Measurements from ENCODE around the gene AMIGO3. TPM values are rescaled to one million over a fixed set of nuclear protein-coding genes. Genes with fewer than 3 reads are reported as not detected.
"Not testable (repeated sequence)": the region's sequence is repeated elsewhere in the genome, so short reads cannot be mapped to it uniquely, and the experiment has no call there.

The AMIGO3 gene
- total RNA-seq, 1 donor from 2014 or later: not detected

- DNase-seq (ENCODE audit: low read depth): no peak
These were observed 7.3 kb downstream of the AMIGO3 start for GRCh38 chr3:49712166-49712565.

- DNase-seq (ENCODE audit: low read depth): no peak
These were observed 8.0 kb downstream of the AMIGO3 start for GRCh38 chr3:49711489-49711888.

GRCh38 chr3:49709852-49710251 lies 9.6 kb downstream of the AMIGO3 start:
- no peak for DNase-seq (ENCODE audit: low read depth)

GRCh38 chr3:49707113-49707480 lies 12.4 kb downstream of the AMIGO3 start:
- no peak for DNase-seq (ENCODE audit: low read depth)

GRCh38 chr3:49706456-49707112 lies 12.9 kb downstream of the AMIGO3 start:
- DNase-seq (ENCODE audit: low read depth): no peak

GRCh38 chr3:49705390-49705960 lies 14.0 kb downstream of the AMIGO3 start:
- DNase-seq (ENCODE audit: low read depth): no peak

- no peak for DNase-seq (ENCODE audit: low read depth)
These were observed 14.9 kb downstream of the AMIGO3 start for GRCh38 chr3:49704629-49705028.

GRCh38 chr3:49703956-49704355 lies 15.5 kb downstream of the AMIGO3 start:
- no peak for DNase-seq (ENCODE audit: low read depth)

GRCh38 chr3:49703443-49703927 lies 16.0 kb downstream of the AMIGO3 start:
- peak; percentile 47 for DNase-seq (ENCODE audit: low read depth)

- DNase-seq (ENCODE audit: low read depth): no peak
These were observed 16.8 kb downstream of the AMIGO3 start for GRCh38 chr3:49702672-49703071.

- DNase-seq (ENCODE audit: low read depth): no peak
These were observed 18.0 kb downstream of the AMIGO3 start for GRCh38 chr3:49701388-49702077.

GRCh38 chr3:49700453-49701128 lies 18.9 kb downstream of the AMIGO3 start:
- DNase-seq (ENCODE audit: low read depth): no peak

GRCh38 chr3:49700014-49700413 lies 19.5 kb downstream of the AMIGO3 start:
- no peak for DNase-seq (ENCODE audit: low read depth)

GRCh38 chr3:49699281-49699979 lies 20.1 kb downstream of the AMIGO3 start:
- DNase-seq (ENCODE audit: low read depth): no peak

- not testable (repeated sequence) for DNase-seq (ENCODE audit: low read depth)
These were observed 24.0 kb downstream of the AMIGO3 start for GRCh38 chr3:49695350-49696015.

- DNase-seq (ENCODE audit: low read depth): not testable (repeated sequence)
These were observed 24.9 kb downstream of the AMIGO3 start for GRCh38 chr3:49694409-49695070.

GRCh38 chr3:49691481-49691880 lies 28.0 kb downstream of the AMIGO3 start:
- DNase-seq (ENCODE audit: low read depth): not testable (repeated sequence)

- DNase-seq (ENCODE audit: low read depth): not testable (repeated sequence)
These were observed 28.6 kb downstream of the AMIGO3 start for GRCh38 chr3:49690856-49691255.

GRCh38 chr3:49689908-49690624 lies 29.4 kb downstream of the AMIGO3 start:
- DNase-seq (ENCODE audit: low read depth): not testable (repeated sequence)

Data from renal cortical epithelial cell (primary cell).